Activated naive CD4-positive, alpha-beta T cell treated with Interleukin-2 at 50 U/mL for 16 hours (primary cell): ENCODE data around the gene KLHDC7B.

Source experiments
- DNase-seq: peaks from one replicate; pipeline ENCODE4 v3.0.0-alpha.2; 2020

KLHDC7B gene

GRCh38 chr22:50548921-50549790, 3.5 kb downstream of the KLHDC7B start:
- no peak for DNase-seq

- no peak for DNase-seq
These were observed 4.7 kb downstream of the KLHDC7B start for GRCh38 chr22:50550395-50550794.

GRCh38 chr22:50551160-50551752, 5.6 kb downstream of the KLHDC7B start:
- DNase-seq = no peak

GRCh38 chr22:50553310-50553709, 7.6 kb downstream of the KLHDC7B start:
- DNase-seq = no peak

- no peak for DNase-seq
These were observed 11.0 kb downstream of the KLHDC7B start for GRCh38 chr22:50556703-50557102.

GRCh38 chr22:50560034-50560433, 14.3 kb downstream of the KLHDC7B start:
- no peak for DNase-seq

GRCh38 chr22:50561401-50562358, 16.0 kb downstream of the KLHDC7B start:
- no peak for DNase-seq

GRCh38 chr22:50562523-50563412, 17.1 kb downstream of the KLHDC7B start, which contains the start of gene SYCE3:
TSS of gene SYCE3 (minus strand) at chr22:50562919. CDS start at chr22:50556405, 6,514 bp downstream.
- DNase-seq = peak; percentile 97

GRCh38 chr22:50563413-50564160, 17.9 kb downstream of the KLHDC7B start:
- DNase-seq = no peak

- DNase-seq = no peak
These were observed 18.6 kb downstream of the KLHDC7B start for GRCh38 chr22:50564289-50564688.

- DNase-seq = no peak
These were observed 22.1 kb downstream of the KLHDC7B start for GRCh38 chr22:50567721-50568252.

- DNase-seq = no peak
These were observed 22.9 kb downstream of the KLHDC7B start for GRCh38 chr22:50568626-50569025.

GRCh38 chr22:50569041-50569459, 23.4 kb downstream of the KLHDC7B start:
- DNase-seq = no peak

GRCh38 chr22:50569896-50570535, 24.3 kb downstream of the KLHDC7B start:
- no peak for DNase-seq

- DNase-seq = no peak
These were observed 25.2 kb downstream of the KLHDC7B start for GRCh38 chr22:50570861-50571260.

GRCh38 chr22:50571264-50572175, 25.8 kb downstream of the KLHDC7B start:
- no peak for DNase-seq

- DNase-seq = no peak
These were observed 27.3 kb downstream of the KLHDC7B start for GRCh38 chr22:50572965-50573364.

GRCh38 chr22:50573491-50574382, 28.0 kb downstream of the KLHDC7B start:
- no peak for DNase-seq
